H1 (cell line): ENCODE results near the gene SP4.

ENCODE experiments used
- EGR1 ChIP-seq: IDR thresholded peaks from 2 replicates; pipeline ENCODE4 v1.6.1; 2011; ENCODE audit warnings: low read depth, low read length, borderline replicate concordance
- HDAC2 ChIP-seq, 2 experiments: fragments of 300-600 bp in 1 of 2; sonication (generic) in 1 of 2; IDR thresholded peaks; 2 replicates each; pipeline ENCODE4 v1.6.1; 2011 to 2012; ENCODE audit warnings: low read depth in 2 of 2, low read length in 2 of 2, mild to moderate bottlenecking in 2 of 2, moderate library complexity in 2 of 2, borderline replicate concordance in 1 of 2, inconsistent platforms in 1 of 2
- NANOG ChIP-seq: IDR thresholded peaks from 2 replicates; pipeline ENCODE4 v1.6.1; 2011; ENCODE audit warnings: low read length, low read depth, mild to moderate bottlenecking, inconsistent platforms; ENCODE audit not compliant: insufficient read depth, poor library complexity, severe bottlenecking
- POLR2AphosphoS5 ChIP-seq: IDR thresholded peaks from 2 replicates; pipeline ENCODE4 v1.6.1; 2011; ENCODE audit warnings: low read depth, low read length
- RFX5 ChIP-seq: IDR thresholded peaks from 2 replicates; pipeline ENCODE4 v1.6.1; 2011; ENCODE audit warnings: low read depth, low read length, improper control_type of control experiment, borderline replicate concordance
- RXRA ChIP-seq: IDR thresholded peaks from 2 replicates; pipeline ENCODE4 v1.6.1; 2011; ENCODE audit warnings: low read depth, mild to moderate bottlenecking, low read length, moderate library complexity; ENCODE audit not compliant: insufficient read depth
- SP1 ChIP-seq: IDR thresholded peaks from 2 replicates; pipeline ENCODE4 v1.6.1; 2011; ENCODE audit warnings: low read depth, low read length
- TF ChIP-seq, protein P1 (sequence below), 3 experiments: IDR thresholded peaks; 1 replicate in 2 of 3; 2 replicates in 1 of 3; pipeline versions ENCODE4 v1.5.1 to v1.6.1; 2011; ENCODE audit warnings: low read length in 3 of 3, mild to moderate bottlenecking in 3 of 3, inconsistent platforms in 2 of 3, low read depth in 1 of 3, moderate library complexity in 1 of 3; ENCODE audit not compliant: insufficient read depth in 1 of 3; ENCODE audit errors: control extremely low read depth in 1 of 3
- TF ChIP-seq, protein P2 (sequence below): IDR thresholded peaks from 2 replicates; pipeline ENCODE4 v1.6.1; 2012; ENCODE audit warnings: inconsistent platforms
- TF ChIP-seq, protein P3 (sequence below): IDR thresholded peaks from 2 replicates; pipeline ENCODE4 v1.6.1; 2011; ENCODE audit warnings: low read depth, mild to moderate bottlenecking, low read length; ENCODE audit not compliant: insufficient read depth

DNA sequence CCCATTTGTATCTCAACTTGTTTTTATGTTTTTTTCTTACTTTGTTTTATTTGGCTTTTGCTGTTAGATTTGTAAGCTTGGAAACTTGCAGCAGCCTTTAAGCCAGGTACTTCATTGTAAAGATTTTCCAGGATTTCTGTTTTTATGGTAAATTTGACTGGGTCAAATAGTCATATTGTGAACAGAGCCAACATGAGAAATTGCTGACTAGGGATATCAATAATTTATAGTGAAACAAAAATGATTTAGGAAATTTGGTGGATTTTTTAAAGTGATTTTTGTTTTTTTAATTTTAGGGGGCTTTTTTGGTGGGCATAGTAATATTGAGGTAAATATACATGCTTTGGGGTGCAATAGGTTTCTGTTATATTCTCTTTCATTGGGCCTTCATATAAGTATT is 22.2 kb downstream of the SP4 start:
- TF ChIP-seq RXRA (no peak), EGR1 (no peak), POLR2AphosphoS5 (no peak), NANOG (no peak), RFX5 (no peak), SP1 (no peak), HDAC2 (IDR thresholded peaks at IDR 0.05; ENCODE audit: borderline replicate concordance in 1 of 2, low read depth in 2 of 2, low read length in 2 of 2) (no peak)
- TF ChIP-seq, protein P1, sequence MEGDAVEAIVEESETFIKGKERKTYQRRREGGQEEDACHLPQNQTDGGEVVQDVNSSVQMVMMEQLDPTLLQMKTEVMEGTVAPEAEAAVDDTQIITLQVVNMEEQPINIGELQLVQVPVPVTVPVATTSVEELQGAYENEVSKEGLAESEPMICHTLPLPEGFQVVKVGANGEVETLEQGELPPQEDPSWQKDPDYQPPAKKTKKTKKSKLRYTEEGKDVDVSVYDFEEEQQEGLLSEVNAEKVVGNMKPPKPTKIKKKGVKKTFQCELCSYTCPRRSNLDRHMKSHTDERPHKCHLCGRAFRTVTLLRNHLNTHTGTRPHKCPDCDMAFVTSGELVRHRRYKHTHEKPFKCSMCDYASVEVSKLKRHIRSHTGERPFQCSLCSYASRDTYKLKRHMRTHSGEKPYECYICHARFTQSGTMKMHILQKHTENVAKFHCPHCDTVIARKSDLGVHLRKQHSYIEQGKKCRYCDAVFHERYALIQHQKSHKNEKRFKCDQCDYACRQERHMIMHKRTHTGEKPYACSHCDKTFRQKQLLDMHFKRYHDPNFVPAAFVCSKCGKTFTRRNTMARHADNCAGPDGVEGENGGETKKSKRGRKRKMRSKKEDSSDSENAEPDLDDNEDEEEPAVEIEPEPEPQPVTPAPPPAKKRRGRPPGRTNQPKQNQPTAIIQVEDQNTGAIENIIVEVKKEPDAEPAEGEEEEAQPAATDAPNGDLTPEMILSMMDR (IDR thresholded peaks at IDR 0.05; ENCODE audit: control extremely low read depth in 1 of 3, insufficient read depth in 1 of 3, low read depth in 1 of 3, low read length in 3 of 3) = no peak
- TF ChIP-seq, protein P2, sequence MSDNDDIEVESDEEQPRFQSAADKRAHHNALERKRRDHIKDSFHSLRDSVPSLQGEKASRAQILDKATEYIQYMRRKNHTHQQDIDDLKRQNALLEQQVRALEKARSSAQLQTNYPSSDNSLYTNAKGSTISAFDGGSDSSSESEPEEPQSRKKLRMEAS = no peak
- TF ChIP-seq, protein P3, sequence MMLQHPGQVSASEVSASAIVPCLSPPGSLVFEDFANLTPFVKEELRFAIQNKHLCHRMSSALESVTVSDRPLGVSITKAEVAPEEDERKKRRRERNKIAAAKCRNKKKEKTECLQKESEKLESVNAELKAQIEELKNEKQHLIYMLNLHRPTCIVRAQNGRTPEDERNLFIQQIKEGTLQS = no peak
